NCI-H82 treated with DMSO at 0.1 percent for 48 hours (cell line): Measurements from ENCODE around the gene PVALEF.

Experiments
- DNase-seq: peaks from one replicate; lab custom pipeline; 2025; ENCODE audit not compliant: unreplicated experiment; lab: John Stamatoyannopoulos, UW

Gene PVALEF

GRCh38 chr17:81161536-81161935 is 3.8 kb upstream of the PVALEF start:
- no peak for DNase-seq

- no peak for DNase-seq
These were observed 3.3 kb upstream of the PVALEF start for GRCh38 chr17:81161972-81162371.

- no peak for DNase-seq
These were observed 2.8 kb upstream of the PVALEF start for GRCh38 chr17:81162491-81162890.

DNA sequence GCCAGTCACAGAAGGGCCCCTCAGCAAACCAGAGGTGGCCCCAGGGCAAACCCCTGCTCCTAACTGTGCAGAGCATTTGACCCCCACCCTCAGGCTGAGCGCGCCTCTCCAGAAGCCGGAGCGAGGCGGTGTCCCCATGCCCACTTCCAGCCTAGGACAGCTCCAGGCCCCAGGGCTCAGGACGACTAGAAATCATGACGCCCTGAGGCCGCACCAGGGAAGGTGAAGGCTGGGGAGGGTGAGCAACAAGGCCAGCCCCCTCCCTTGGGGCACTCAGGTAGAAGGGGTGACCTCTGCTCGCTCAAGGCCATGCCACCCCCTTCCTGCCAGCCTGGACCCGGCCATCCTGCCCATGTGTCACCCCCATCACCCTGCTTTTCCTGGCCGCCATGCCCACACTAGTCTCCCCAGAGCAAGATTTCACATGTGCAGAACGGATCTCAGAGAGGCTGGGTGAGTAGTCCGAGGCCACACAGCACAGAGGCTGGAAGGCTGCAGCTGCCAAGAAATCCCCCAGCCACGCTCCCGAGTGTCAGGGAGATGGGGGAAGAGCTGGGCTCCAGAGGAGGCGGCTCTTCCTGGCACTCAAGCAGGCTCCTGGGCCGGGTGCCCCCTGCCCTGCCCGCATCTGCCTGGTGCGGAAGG is 2.1 kb upstream of the PVALEF start:
- no peak for DNase-seq

GRCh38 chr17:81163703-81164370 is 1.5 kb upstream of the PVALEF start:
- no peak for DNase-seq

GRCh38 chr17:81164371-81165245 is 699 bp upstream of the PVALEF start:
- peak; percentile 72 for DNase-seq

GRCh38 chr17:81166033-81166492 is 756 bp downstream of the PVALEF start, which contains the start of gene AATK:
Gene AATK (minus strand): TSS chr17:81166221. CDS start chr17:81165992, 229 bp downstream.
- no peak for DNase-seq

DNA sequence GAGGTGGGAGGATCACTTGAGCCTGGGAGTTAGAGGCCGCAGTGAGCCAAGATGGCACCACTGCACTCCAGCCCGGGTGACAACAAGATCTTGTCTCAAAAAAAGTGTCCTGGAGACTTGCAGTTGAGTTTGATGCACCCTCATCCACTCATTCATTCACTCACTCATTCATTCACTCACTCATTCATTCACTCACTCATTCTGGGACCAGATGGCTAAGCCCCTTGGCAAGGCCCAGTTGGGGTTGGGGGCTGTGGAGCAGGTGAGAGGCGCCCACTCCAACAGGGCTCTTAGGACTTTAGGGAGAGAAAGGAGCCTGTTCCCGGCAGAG is 1.9 kb downstream of the PVALEF start:
- DNase-seq, result no peak

DNA sequence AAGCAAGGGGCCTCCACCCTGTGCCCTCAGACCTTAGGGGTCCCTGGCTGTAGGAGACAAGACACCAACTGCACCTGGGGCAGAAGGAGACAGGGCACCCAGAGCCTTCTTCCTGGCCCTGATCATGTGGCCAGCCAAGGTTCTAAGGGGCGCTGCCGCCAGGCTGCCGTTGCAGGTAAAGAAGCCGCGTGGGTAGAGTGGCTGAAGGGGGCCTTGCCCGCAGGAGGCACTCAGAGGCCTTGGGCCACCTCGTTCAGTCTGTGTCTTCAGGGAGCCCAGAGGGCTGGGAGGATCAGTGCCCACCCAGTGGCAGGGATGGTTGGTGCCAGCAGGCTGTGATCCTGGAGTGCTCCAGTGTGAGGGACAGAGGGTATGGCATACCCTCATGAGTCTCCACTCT is 2.3 kb downstream of the PVALEF start:
- no peak for DNase-seq

DNA sequence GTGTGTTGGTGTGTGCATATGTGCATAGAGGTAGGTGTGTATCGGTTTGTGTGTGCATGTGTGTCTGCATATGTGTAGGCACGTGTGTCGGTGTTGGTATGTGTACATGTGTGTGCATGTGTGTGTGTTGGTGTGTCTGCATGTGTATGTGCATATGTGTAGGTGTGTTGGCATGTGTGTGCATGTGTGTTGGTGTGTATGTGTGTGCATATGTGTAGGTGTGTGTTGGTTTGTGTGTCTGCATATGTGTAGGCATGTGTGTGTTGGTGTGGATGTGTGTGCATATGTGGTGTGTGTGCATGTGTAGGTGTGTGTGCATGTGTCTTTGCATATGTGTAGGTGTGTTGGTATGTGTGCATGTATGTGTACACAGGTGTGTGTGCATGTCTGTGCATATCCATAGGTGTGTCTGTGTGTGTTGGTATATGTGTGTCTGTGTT is 4.6 kb downstream of the PVALEF start:
- DNase-seq, result no peak

DNA sequence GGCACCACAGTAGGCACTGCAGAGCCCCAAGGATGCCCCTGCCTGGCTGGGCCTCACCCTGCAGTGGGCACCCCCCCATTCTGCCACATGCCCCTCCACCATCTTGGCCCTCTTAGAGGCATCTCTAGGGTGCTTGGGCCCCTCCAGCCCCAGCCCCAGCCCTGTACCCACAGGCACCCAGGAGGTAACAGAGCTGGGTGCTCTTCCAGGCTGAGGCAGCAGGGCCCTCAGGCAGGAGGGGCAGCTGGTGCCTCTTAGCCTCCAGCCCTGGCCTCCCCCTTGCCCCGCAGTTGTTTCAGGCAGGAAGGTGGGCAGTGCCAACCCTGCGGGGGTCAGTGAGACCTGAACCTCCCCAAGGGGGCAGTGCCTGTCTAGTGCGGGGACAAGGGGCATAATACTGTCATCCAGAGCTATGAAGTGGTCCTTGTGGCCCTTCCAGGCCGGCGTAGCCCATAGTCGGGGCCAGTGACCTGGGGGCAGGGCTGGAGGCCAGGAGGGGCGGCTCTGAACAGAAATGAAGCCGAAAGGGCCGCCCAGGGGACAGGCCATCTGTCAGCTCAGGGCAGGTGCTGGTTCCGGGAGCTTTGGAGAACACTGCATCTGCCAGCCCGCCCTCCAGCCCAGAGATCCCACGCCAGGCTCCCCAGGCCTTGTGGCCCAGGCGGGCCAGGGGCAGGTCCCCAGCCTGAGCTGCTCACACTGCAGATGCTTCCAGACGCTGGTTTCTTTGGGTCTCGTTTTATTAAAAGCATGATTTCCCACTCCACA is 5.6 kb downstream of the PVALEF start:
- DNase-seq, result no peak

GRCh38 chr17:81171941-81172340 is 6.6 kb downstream of the PVALEF start:
- no peak for DNase-seq

DNA sequence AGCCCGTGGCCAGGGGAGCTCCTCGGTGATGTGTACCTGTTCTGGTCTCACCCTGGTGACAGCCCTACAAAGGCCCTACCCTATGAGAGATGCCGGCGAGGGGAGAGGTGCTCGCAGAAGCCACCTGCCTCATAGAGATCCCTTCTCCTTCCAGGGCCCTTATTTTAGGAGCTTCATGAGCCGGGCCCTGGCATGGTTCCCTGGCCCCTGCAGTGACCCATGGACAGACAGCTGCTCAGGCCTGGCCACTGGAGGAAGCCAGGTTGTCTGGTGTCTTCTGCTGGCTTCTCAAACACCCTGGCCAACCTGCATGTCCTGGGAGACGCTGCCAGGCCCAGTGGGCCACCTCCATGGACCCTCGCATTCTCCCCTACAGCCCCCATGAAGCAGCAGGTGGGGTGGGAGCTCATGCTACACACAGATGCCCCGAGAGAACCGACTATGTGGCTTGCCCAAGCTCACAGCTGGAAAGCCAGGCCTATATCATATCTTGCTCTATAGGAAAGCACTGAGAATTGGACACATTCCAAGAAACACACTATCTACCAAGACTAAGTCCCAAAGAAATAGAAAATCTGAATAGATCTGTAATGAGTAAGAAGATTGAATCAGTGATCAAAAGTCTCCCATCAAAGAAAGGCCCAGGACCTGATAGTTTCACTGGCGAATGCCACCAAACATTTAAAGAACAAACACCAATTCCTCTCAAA is 7.9 kb downstream of the PVALEF start:
- DNase-seq, result no peak

DNA sequence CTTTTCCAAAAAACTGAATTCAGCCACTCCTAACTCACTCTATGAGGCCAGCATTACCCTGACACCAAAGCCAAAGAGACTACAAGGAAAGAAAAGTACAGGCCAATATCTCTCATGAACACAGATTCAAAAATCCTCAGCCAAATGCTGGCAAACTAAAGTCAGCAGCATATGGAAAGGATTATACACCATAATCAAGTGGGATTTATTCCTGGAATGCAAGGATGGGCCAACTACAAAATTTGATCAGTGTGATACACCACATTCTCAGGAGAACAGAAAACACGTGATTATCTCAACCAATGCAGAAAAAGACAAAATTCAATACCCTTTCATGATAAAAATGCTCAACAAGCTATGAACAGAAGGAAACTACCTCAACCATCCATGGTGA is 8.5 kb downstream of the PVALEF start:
- no peak for DNase-seq

- DNase-seq, result no peak
These were observed 11.4 kb downstream of the PVALEF start for GRCh38 chr17:81176666-81177065.

- DNase-seq, result no peak
These were observed 13.1 kb downstream of the PVALEF start for GRCh38 chr17:81178136-81179091.

- no peak for DNase-seq
These were observed 13.9 kb downstream of the PVALEF start for GRCh38 chr17:81179220-81179619.

GRCh38 chr17:81179861-81180260 is 14.6 kb downstream of the PVALEF start:
- DNase-seq, result no peak
